Germinal center (tissue), 1 donor: ENCODE results near the gene UTP11.

Experiments
- DNase-seq: peaks from one replicate; pipeline ENCODE4 v3.0.0; 2012; ENCODE audit warnings: mixed read lengths, low spot score

The UTP11 gene

DNA sequence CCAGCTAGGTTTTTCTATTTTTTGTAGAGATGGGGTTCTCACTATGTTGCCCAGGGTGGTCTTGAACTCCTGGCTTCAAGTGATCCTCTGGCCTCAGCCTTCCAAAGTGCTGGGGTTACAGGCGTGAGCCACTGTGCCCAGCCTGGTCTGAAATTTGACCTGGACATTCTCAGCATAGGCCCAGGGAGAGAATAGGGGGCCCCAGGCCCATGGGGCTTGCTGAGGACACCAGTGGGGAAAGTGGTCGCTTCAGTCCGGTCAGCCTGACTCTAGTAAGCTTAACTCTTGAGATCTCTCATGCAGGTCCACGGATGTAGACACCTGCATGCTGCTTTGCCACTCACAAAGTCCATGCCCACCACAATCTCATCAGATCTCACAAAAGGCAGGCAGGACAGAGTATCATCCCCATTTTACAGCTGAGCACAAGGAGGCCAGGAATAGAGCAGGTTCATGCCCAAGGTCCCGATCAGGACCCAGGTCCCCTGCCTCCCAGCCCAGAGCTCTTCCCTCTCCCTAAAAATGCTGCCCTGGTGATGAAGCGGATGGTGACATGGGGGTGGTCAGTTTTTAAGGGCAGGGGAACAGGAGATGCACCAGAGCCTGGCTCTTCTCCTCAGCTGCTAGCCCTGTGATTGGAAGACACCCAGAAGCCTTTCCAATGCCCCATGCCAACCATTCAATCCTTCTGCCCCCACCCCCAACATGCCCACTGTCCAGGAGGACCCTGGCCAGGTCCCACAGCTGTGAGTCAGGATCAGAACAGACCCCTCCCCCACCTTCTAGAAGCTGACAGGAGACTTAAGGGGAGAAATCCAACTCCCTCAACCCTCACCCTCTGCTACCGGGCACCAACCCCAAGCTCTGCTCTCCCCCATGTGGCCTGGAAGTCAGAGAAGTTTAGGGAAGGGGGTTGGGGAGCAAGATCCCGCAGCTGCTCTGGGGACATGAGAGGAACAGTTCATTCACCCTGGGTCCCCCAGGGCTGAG lies 9.0 kb upstream of the UTP11 start:
- DNase-seq: no peak

- no peak for DNase-seq
Measured at GRCh38 chr1:38004284-38005108, 8.0 kb upstream of the UTP11 start.

DNA sequence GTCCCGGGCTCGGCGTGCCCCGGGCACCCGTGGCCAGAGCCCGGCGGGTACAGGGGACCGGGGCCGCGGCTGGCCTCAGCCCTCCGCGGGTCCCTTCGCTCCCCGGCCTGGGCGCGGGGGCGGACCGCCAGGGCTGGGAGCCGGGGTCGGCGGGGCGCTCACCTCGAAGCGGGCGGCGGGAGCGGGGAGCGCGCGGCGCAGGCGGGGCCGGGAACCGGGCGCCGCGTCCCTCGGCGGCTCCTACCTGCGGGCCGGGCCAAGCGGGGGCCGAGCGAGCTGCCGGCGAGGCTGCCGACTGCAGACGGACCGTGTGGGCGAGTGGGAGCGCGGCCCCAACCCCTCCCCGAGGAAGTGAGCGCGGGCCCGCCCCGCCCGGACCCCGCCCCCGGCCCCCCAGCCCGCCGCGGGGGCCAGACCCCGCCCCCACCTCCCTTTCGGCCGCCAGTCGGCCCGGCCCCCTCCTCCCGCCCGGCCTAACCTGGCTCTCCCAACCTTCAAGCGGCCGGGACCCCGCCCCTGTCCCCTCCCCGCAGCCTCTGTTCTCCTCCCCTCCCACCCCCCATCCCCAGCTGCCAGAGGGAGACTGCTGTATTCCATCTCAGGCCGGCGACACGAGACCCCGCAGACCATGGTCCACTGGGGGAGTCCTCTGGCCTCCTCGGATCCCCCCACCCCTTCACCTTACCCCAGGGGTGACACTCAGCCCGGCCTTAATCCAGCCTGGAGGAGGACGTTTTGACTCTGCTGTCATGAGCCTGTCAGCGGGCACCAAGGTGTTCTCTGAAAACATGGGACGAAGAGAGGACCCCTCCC lies 7.1 kb upstream of the UTP11 start, which contains the start of gene FHL3:
Gene FHL3 (minus strand): TSS at position 320 of the 813 bp plus-strand sequence. CDS start 6,102 bp downstream, outside the sequence.
- peak; percentile 40 for DNase-seq

- no peak for DNase-seq
Measured at GRCh38 chr1:38006008-38006828, 6.3 kb upstream of the UTP11 start.

DNA sequence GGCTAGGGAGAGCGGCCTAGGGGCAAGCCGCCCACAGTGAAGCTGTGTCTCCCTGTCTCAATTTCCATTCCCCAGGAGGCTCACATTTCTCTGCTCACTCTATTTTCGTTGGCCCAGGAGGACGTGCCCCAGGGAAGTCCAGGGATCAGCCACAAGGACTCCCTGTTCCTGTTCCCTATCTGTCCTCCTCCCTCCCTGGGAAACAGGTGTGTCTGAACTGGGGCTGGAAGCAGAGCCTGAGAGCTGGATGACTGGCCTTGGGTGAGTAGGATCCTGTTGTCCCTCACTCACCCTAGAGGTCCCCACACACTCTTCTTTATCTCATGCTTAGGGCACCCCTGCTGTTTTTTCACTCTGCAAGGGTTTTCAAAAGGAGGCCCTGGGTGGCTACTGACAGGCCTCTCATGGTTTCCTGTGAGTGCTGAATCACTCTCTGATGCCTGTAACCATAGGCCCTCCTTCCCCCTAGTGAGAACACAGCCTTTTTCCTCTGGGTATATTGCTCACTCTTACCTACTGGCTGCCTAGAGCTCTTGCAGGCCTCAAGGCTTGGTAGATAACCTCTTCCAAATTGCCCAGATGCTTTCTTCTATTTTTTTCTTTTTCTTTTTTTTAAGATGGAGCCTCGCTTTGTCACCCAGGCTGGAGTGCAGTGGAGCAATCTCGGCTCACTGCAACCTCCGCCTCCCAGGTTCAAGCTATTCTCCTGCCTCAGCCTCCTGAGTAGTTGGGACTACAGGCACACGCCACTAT lies 3.3 kb upstream of the UTP11 start:
- no peak for DNase-seq

DNA sequence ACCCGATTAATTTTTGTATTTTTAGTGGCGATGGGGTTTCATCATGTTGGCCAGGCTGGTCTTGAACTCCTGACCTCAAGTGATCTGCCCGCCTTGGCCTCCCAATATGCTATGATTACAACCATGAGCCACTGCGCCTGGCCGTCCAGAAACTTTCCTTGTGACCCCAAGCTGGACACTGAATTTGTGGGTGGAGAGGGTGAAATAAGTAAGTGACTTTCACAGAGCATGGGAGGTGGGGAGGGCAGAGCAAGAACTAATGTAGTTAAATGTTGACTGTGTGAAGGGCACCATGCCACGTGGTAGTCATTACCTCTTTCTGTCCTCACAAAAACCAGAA lies 2.7 kb upstream of the UTP11 start:
- no peak for DNase-seq

DNA sequence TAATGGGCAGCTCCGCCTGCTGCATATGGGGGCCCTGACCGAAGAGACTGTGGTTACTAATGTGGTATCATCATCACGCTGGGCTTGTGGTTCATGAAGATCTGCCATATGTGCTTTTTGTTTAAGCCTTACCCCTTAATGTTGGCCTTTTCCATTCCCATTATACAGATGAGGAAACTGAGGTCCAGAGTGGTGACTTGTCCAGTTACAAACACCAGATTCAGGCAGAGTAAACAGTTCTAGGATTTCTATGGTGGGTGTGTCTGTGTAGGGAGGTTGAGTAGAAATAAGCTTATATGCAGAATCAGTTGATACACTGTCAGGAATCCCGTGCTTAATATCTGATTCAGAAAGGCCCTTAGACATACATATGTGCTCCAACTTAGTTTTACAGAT lies 691 bp downstream of the UTP11 start:
- no peak for DNase-seq

GRCh38 chr1:38014171-38014570 lies 1.6 kb downstream of the UTP11 start:
- no peak for DNase-seq

GRCh38 chr1:38014724-38015424 lies 2.3 kb downstream of the UTP11 start:
- no peak for DNase-seq

DNA sequence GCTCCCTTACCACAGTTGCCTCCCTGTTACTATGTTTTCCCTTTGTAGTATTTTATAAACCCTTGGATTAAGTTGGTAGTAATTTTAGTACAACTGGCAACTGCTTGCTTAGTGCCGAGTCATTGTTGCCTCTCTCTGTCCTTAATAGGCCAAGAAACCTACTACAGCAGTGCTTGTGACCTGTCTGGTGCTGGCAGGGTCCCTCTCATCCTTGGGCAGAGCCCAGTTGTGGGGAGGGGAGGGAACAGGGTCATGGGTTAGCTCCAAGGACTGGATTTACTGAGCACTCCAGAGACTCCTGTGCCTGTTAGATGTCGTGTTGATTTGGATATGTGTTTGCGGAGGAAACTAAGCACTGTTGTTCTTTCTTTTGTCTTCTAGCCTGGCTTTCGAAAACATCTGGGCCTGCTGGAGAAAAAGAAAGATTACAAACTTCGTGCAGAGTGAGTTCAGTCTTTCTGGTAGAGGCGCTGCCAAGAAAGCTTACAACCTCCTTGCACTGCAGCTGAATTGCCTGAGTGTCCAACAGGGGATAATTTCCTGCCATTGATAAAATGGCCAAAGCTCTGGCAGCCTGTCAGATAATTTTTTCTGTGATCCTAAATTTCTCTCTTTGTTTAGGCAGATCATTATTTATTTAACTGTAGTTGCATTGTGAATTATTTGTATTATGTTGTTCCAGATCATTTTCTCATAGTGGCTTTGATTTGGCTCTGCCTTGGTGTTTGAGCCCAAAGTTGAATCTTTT lies 3.6 kb downstream of the UTP11 start:
- DNase-seq: no peak

- peak; percentile 38 for DNase-seq
Measured at GRCh38 chr1:38018864-38019343, 6.4 kb downstream of the UTP11 start.

DNA sequence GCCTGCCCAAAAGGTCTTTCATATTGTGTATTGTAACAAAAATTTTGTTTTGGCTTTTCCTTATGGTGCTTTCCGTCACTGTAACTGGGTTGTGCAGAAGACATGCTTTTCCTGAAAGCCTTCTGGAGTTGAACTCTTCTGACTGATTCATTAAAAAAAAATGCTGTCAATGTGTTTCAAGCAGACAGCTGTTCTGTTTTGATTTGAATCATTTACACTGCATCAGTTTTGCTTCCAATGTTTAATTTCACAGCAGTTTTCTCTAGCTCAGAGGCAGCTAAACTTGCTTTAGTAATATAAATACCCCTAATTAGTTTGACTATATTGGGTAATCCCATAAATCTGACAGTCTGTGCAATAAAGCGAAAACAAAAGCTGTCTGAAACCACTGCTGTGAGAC lies 7.9 kb downstream of the UTP11 start:
- DNase-seq: no peak

- no peak for DNase-seq
Measured at GRCh38 chr1:38021969-38022368, 9.4 kb downstream of the UTP11 start.

DNA sequence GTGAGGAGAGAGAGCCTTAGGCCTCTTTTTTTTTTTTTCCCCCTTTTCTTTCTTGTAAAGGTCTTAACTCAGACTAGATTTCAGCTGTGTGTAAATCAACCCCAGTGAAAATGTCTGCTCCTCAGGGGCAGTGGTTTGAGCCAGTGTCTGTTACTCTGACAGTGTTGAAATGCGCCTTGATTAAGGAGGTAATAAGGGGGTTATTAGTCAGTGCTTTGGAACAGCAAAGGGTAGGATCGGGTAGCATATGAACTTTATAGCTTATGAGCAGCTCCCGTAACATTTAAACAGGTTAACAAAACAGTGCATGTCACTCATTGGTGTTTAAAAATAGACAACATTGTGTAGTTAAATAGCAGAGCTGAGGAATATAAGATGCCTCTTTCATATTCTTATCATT lies 10.3 kb downstream of the UTP11 start:
- no peak for DNase-seq

DNA sequence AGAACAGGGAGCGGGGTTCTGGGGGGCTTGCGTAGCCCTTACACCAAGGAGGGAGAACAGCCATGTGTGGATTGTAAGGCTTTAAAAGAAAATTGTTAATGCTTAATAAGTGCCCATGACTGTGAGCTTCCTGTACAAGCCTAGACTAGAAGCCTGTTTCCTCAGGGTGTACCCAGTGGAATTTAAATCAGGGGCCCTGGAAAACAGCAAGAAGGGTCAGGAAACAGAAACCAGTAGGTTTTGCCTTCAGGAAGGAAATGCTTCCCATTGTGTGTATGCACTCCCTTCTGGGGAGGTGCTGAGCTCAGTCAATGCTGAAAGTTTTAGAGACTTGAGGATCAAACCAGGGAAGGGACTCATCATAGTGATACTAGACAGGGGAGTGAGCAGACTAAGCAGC lies 12.7 kb downstream of the UTP11 start:
- no peak for DNase-seq

DNA sequence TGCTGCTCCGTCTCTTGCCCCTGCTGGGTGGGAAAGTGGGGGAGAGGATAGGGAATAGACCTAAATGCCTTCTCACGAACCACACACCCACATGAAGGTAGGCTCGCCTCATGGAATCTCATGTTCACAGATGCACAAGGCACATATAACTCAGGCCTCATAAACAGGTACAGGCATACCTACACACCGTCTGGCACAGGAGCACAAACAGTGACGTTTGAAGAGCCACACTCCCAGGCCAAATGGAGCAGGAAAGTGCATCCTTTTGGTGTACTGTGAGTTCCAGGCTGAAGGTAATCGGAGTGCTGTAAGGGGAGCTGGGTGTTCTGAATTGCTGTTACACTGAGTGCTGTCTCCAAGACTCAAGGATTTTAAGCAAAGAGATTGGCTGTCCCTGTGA lies 13.1 kb downstream of the UTP11 start:
- no peak for DNase-seq

- no peak for DNase-seq
Measured at GRCh38 chr1:38026592-38027200, 14.2 kb downstream of the UTP11 start.
